Prostate gland (tissue), 2 donors: ENCODE data around the gene SYMPK. TPM values are rescaled to one million over a fixed set of nuclear protein-coding genes. Genes with fewer than 3 reads are reported as not detected.

ENCODE experiments used
- DNase-seq: peaks from one replicate; pipeline ENCODE4 v3.0.0-alpha.2; 2019; ENCODE audit warnings: low spot score
- H3K27ac ChIP-seq, 2 donors: fragments of 200-600 bp; sonication (generic); 2 replicates each; pipeline ENCODE4 v1.5.1; 2017 to 2019
- H3K27me3 ChIP-seq: fragments of 200-600 bp; sonication (generic); replicated peaks from 2 replicates; pipeline ENCODE4 v1.5.1; 2019; ENCODE audit not compliant: insufficient read depth
- H3K36me3 ChIP-seq, 2 donors: fragments of 200-600 bp; sonication (generic); 1 replicate in 1 of 2; 2 replicates in 1 of 2; pipeline versions ENCODE4 v1.5.1 to v1.8.1; 2017 to 2019
- H3K4me1 ChIP-seq: fragments of 200-600 bp; sonication (generic); replicated peaks from 2 replicates; pipeline ENCODE4 v1.5.1; 2019
- H3K4me3 ChIP-seq, 2 donors: fragments of 200-600 bp; sonication (generic); 2 replicates each; pipeline ENCODE4 v1.5.1; 2017 to 2019
- H3K9me3 ChIP-seq: fragments of 200-600 bp; sonication (generic); 2 replicates; pipeline ENCODE4 v1.5.1; 2017
- POLR2A ChIP-seq: fragments of 450-650 bp; IDR thresholded peaks from one replicate; pipeline ENCODE4 v1.6.1; 2016; ENCODE audit warnings: antibody characterized with exemption, mild to moderate bottlenecking
- POLR2AphosphoS5 ChIP-seq: sonication (generic); formaldehyde crosslinking; IDR thresholded peaks from one replicate; pipeline ENCODE4 v1.6.1; 2017; ENCODE audit warnings: antibody characterized with exemption
- WGBS: methylation state at CpG from one replicate; pipeline ENCODE4 v1.1.5; 2018; 5-methylcytosine and 5-hydroxymethylcytosine counted together
- intact Hi-C: fragments of 100-400 bp; cut with DNase I; formaldehyde crosslinking; loops from one replicate; pipeline ENCODE4 v1.14.2; 2022
- total RNA-seq, 2 donors: library from RNA; depleted of rRNA; stranded (reverse); fragments of >200 nt; gene quantifications; one replicate each; pipeline ENCODE4 v1.1.0, GENCODE V29; 2016
- TF ChIP-seq, protein P1 (sequence below), 4 experiments: fragments of 200-600 bp in 2 of 4; fragments of 450-650 bp in 2 of 4; sonication (generic) in 2 of 4; IDR thresholded peaks; 1 replicate in 3 of 4; 2 replicates in 1 of 4; pipeline ENCODE4 v1.5.1; 2016 to 2019; ENCODE audit warnings: antibody characterized with exemption in 4 of 4, mild to moderate bottlenecking in 2 of 4, moderate library complexity in 2 of 4

SYMPK gene
- total RNA-seq, 2 donors from 2014 or later = 76.4 to 104 TPM

- Histone ChIP-seq H3K4me3 (peak overlapping the region; percentile 30 to 48), H3K4me1 (peaks cover 18% of the 10 kb centered on the region), H3K9me3 (no peaks in the 10 kb centered on the region), H3K27ac (peak overlapping the region; percentile 82 to 89), H3K36me3 (peaks cover 0 to 5% of the 10 kb centered on the region in 2 donors), H3K27me3 (no peaks in the 10 kb centered on the region)
- intact Hi-C loops = no loop called here
- 29% methylated on average over 26 of the region's 26 CpGs for WGBS
- peak; percentile 65 for DNase-seq
- TF ChIP-seq POLR2A (no peak), POLR2AphosphoS5 (peak; percentile 72)
- TF ChIP-seq, protein P1, sequence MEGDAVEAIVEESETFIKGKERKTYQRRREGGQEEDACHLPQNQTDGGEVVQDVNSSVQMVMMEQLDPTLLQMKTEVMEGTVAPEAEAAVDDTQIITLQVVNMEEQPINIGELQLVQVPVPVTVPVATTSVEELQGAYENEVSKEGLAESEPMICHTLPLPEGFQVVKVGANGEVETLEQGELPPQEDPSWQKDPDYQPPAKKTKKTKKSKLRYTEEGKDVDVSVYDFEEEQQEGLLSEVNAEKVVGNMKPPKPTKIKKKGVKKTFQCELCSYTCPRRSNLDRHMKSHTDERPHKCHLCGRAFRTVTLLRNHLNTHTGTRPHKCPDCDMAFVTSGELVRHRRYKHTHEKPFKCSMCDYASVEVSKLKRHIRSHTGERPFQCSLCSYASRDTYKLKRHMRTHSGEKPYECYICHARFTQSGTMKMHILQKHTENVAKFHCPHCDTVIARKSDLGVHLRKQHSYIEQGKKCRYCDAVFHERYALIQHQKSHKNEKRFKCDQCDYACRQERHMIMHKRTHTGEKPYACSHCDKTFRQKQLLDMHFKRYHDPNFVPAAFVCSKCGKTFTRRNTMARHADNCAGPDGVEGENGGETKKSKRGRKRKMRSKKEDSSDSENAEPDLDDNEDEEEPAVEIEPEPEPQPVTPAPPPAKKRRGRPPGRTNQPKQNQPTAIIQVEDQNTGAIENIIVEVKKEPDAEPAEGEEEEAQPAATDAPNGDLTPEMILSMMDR (IDR thresholded peaks at IDR 0.05) = no peak
Observed at GRCh38 chr19:45782820-45783785, 79.8 kb downstream of the SYMPK start.

DNA sequence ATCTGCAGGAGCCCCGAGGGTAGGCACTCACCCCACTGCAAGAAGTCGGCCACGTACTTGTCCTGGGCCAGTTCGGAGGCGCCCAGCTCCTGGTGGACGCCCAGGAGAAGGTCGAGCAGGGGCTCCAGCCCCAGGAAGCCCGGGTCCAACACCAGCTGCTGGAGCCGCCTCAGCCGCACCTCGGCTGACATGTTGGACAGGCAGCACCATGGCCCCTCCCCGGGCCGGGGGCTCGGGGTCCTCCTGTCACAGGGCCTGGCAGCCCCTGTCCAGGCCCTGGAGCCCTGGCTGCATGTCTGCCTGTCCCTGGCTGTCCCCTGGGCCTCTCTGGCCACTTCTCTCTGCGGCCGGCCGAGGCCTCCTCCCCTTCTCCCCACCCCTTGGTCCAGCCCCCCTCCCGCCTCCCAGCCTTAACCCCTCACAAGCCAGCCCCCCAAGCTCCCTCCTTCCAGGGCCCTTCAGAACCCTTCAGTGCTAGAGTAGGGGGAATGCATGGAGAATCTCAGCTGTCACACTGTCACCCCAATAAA lies 80.7 kb downstream of the SYMPK start, which contains the start of gene DMPK:
DMPK (minus strand) TSS at position 329 of the 530 bp plus-strand sequence; CDS start at position 191, 138 bp downstream.
- peak; percentile 19 for TF ChIP-seq POLR2A
- TF ChIP-seq POLR2AphosphoS5 = no peak
- TF ChIP-seq, protein P1 (IDR thresholded peaks at IDR 0.05) = no peak
- H3K4me3 ChIP-seq = peak within 1 kb of the TSS; percentile 30 to 48
- WGBS = 16% methylated on average over 14 of the region's 18 CpGs
- H3K9me3 ChIP-seq = no peaks in the 10 kb centered on the region
- no peak for DNase-seq
- H3K36me3 ChIP-seq = peaks cover 0 to 14% of the 10 kb centered on the region in 2 donors
- peak within 1 kb of the TSS; percentile 82 to 89 for H3K27ac ChIP-seq
- H3K27me3 ChIP-seq = no peaks in the 10 kb centered on the region
- intact Hi-C loops = no loop called here
- peaks cover 18% of the 10 kb centered on the region for H3K4me1 ChIP-seq

- H3K4me1 ChIP-seq = peaks cover 18% of the 10 kb centered on the region
- intact Hi-C loops = no loop called here
- H3K27me3 ChIP-seq = no peaks in the 10 kb centered on the region
- peak; percentile 52 for DNase-seq
- WGBS = 26% methylated on average over 16 of the region's 17 CpGs
- H3K36me3 ChIP-seq = peaks cover 0 to 17% of the 10 kb centered on the region in 2 donors
- peak overlapping the region; percentile 82 to 89 for H3K27ac ChIP-seq
- TF ChIP-seq POLR2AphosphoS5 = peak; percentile 5
- TF ChIP-seq, protein P1 (IDR thresholded peaks at IDR 0.05) = no peak
- no peaks in the 10 kb centered on the region for H3K9me3 ChIP-seq
- H3K4me3 ChIP-seq = peak overlapping the region; percentile 30 to 48
Observed at GRCh38 chr19:45781214-45782161, 81.5 kb downstream of the SYMPK start.

- H3K4me1 ChIP-seq = peaks cover 18% of the 10 kb centered on the region
- peak overlapping the region; percentile 82 to 89 for H3K27ac ChIP-seq
- peaks cover 0 to 17% of the 10 kb centered on the region in 2 donors for H3K36me3 ChIP-seq
- no peaks in the 10 kb centered on the region for H3K9me3 ChIP-seq
- TF ChIP-seq, protein P1 (IDR thresholded peaks at IDR 0.05) = no peak
- TF ChIP-seq POLR2AphosphoS5 = no peak
- no peak for TF ChIP-seq POLR2A
- peak overlapping the region; percentile 30 to 48 for H3K4me3 ChIP-seq
- intact Hi-C loops = no loop called here
- H3K27me3 ChIP-seq = no peaks in the 10 kb centered on the region
- WGBS = 34% methylated on average over 13 of the region's 13 CpGs
- no peak for DNase-seq
Observed at GRCh38 chr19:45780448-45781213, 82.3 kb downstream of the SYMPK start.
